GM06990 (cell line): ENCODE measurements around the gene KRT6A.

Experiments used
- DNase-seq: peaks from one replicate; pipeline ENCODE4 v3.0.0-alpha.2; 2011; ENCODE audit not compliant: insufficient read length; ENCODE audit errors: extremely low read depth
- H3K27me3 ChIP-seq: replicated peaks from 2 replicates; pipeline ENCODE4 v1.6.0; 2011; ENCODE audit warnings: low read length; ENCODE audit not compliant: control insufficient read depth, insufficient read depth
- H3K36me3 ChIP-seq: 2 replicates; pipeline ENCODE4 v1.5.1; 2011; ENCODE audit warnings: low read length; ENCODE audit not compliant: control insufficient read depth, insufficient read depth
- H3K4me3 ChIP-seq: replicated peaks from 2 replicates; pipeline ENCODE4 v1.5.1; 2011; ENCODE audit warnings: low read depth, mild to moderate bottlenecking, control low read depth, low read length
- TF ChIP-seq, protein P1 (sequence below): IDR thresholded peaks from 2 replicates; pipeline ENCODE4 v1.5.1; 2011; ENCODE audit warnings: low read length, control low read depth, mild to moderate bottlenecking, inconsistent platforms; ENCODE audit not compliant: insufficient read depth, poor library complexity, severe bottlenecking

Gene KRT6A

DNA sequence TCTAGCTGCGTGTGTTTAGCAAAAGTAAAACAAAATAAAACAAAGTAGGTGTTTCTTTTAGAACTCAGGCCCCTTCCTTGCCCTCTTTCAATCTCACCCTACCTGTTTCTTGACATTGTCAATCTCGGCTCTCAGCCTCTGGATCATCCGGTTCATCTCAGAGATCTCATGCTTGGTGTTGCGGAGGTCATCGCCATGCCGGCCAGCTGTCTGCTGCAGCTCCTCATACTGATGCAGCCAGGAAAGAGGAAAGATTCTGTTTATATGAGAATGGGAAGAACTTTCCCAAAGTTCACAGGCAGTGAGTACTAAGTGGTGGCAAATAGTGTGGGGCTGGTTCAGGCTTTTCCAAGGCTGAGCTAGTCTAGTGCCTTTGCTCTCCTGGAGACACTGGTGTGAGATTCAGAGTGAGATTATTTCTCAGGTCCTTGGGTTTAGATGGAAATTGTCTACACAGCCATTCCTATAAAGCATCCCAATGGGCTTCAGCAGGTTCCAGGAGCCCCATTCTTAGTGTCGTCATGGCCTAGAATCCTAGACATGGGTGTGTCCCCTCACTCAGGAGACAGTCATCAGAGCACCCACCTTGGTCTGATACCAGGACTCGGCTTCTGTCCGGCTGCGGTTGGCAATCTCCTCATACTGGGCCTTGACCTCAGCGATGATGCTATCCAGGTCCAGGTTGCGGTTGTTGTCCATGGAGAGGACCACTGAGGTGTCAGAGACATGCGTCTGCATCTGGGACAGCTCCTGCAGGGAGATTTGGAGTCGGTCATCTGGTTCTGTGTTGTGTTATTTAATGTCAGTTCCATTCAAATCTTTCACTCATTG lies 24.2 kb upstream of the KRT6A start:
- H3K4me3 ChIP-seq: no peak overlapping the region
- no peak for DNase-seq
- no peaks in the 10 kb centered on the region; the same call in 1 of the 2 replicates for H3K27me3 ChIP-seq
- no peaks in the 10 kb centered on the region for H3K36me3 ChIP-seq
- TF ChIP-seq, protein P1, sequence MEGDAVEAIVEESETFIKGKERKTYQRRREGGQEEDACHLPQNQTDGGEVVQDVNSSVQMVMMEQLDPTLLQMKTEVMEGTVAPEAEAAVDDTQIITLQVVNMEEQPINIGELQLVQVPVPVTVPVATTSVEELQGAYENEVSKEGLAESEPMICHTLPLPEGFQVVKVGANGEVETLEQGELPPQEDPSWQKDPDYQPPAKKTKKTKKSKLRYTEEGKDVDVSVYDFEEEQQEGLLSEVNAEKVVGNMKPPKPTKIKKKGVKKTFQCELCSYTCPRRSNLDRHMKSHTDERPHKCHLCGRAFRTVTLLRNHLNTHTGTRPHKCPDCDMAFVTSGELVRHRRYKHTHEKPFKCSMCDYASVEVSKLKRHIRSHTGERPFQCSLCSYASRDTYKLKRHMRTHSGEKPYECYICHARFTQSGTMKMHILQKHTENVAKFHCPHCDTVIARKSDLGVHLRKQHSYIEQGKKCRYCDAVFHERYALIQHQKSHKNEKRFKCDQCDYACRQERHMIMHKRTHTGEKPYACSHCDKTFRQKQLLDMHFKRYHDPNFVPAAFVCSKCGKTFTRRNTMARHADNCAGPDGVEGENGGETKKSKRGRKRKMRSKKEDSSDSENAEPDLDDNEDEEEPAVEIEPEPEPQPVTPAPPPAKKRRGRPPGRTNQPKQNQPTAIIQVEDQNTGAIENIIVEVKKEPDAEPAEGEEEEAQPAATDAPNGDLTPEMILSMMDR: no peak

GRCh38 chr12:52515927-52516831 lies 23.1 kb upstream of the KRT6A start:
- TF ChIP-seq, protein P1: no peak
- no peak overlapping the region for H3K4me3 ChIP-seq
- no peaks in the 10 kb centered on the region for H3K36me3 ChIP-seq
- no peaks in the 10 kb centered on the region; the same call in 1 of the 2 replicates for H3K27me3 ChIP-seq
- no peak for DNase-seq

GRCh38 chr12:52515319-52515646 lies 22.2 kb upstream of the KRT6A start:
- no peak for DNase-seq
- no peaks in the 10 kb centered on the region for H3K36me3 ChIP-seq
- no peak overlapping the region for H3K4me3 ChIP-seq
- no peaks in the 10 kb centered on the region; the same call in 1 of the 2 replicates for H3K27me3 ChIP-seq
- TF ChIP-seq, protein P1: no peak

DNA sequence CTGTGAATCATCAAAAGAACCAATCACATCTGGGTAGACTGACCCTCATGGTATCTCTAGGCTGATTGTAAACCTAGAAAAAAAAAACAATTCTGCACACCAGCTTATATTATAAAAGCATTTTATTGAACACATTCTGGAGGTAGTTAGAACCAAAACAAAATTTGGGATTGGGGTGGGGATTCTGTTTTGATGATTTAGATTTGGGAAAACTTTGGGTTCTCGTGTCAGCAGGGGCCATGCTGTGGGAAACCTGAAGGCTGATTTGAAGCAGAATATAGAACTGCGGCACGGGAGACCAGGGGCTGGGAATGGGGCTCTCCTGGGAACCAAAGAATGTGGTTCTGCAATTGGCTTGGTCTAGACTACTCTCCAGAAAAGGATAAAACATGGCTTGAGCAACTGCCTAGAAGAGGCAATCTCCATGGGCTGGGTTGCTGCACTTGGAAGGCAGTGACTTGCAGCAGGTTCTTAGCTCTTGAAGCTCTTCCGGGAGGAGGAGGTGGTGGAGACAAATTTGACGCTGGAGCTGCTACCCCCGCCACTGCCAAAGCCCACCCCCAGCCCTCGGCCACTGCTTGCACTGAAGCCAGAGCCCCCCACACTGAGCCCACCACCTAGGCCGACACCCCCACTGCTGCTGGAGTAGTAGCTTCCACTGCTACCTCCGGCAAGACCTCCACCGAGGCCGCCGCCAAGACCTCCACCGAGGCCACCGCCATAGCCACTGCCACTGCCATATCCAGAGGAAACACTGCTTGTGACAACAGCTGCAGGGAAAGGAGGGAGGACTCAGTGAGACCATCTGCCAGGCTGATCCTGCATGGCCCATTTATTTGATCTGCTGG lies 21.6 kb upstream of the KRT6A start:
- H3K27me3 ChIP-seq: no peaks in the 10 kb centered on the region; the same call in 1 of the 2 replicates
- H3K4me3 ChIP-seq: no peak overlapping the region
- TF ChIP-seq, protein P1: no peak
- no peak for DNase-seq
- H3K36me3 ChIP-seq: no peaks in the 10 kb centered on the region

- TF ChIP-seq, protein P1: no peak
- no peak overlapping the region for H3K4me3 ChIP-seq
- no peak for DNase-seq
- no peaks in the 10 kb centered on the region for H3K36me3 ChIP-seq
- H3K27me3 ChIP-seq: no peaks in the 10 kb centered on the region; the same call in 1 of the 2 replicates
Measured at GRCh38 chr12:52513736-52514135, 20.7 kb upstream of the KRT6A start.
